Measurements from ENCODE around the gene FEV. TPM values are rescaled to one million over a fixed set of nuclear protein-coding genes. Genes with fewer than 3 reads are reported as not detected.
A peak's percentile ranks its signal among the peaks of the same experiment; 100 is the strongest.

Gene FEV
- total RNA-seq, 3 donors from 2014 or later (not counting 1 experiment from before 2014, with no cell fraction given) = not detected

DNA sequence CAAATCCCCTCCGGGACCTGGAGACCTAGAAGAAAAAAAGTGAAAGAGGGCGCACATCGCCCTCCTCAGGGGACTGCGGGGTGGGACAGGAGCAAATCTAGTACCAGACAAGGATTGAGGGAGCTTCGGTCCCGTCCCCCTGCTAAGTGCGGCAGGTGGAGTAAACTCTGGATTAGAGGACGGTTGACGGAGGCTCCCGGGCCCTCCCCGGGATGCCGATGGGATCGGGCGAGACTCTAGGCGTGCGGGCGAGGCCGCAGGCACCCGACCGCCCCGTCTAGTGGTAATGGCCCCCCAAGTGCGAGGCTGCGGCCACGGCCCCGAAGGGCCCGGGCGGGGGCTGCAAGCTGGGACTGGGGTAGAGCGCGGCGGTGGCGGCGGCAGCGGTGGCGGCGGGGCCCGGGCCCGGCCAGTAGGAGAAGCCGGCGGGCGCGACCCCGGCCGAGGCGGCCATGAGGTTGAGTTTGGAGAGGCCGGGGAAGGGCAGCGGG is 3.5 kb downstream of the FEV start:
- peaks cover 7 to 24% of the 10 kb centered on the region in 2 donors for H3K4me1 Mint-ChIP-seq
- H3K27me3 ChIP-seq (ENCODE audit: control insufficient read depth, insufficient read depth, low read length) = peaks cover 47% of the 10 kb centered on the region
- H3K4me3 ChIP-seq (ENCODE audit: low read length) = no peak overlapping the region
- H3K9me3 Mint-ChIP-seq = no peaks in the 10 kb centered on the region
- H3K36me3 ChIP-seq (ENCODE audit: control insufficient read depth, insufficient read depth, low read length) = no peaks in the 10 kb centered on the region
- no peaks in the 10 kb centered on the region for H3K36me3 Mint-ChIP-seq
- intact Hi-C loops (cut with micrococcal nuclease) = no loop called here
- H3K27ac ChIP-seq (ENCODE audit: low read length) = no peak overlapping the region
- ATAC-seq (peak in 1 of 3 donors; percentile 3), DNase-seq (no peak)
- peak overlapping the region; percentile 76 for H3K4me3 Mint-ChIP-seq
- WGBS (ENCODE audit: insufficient coverage) = 3% methylated on average over 46 of the region's 46 CpGs
- no peak overlapping the region for H3K27ac Mint-ChIP-seq
- H3K4me1 ChIP-seq (ENCODE audit: control insufficient read depth, insufficient read depth, low read length) = peaks cover 26% of the 10 kb centered on the region
- TF ChIP-seq, protein P1, sequence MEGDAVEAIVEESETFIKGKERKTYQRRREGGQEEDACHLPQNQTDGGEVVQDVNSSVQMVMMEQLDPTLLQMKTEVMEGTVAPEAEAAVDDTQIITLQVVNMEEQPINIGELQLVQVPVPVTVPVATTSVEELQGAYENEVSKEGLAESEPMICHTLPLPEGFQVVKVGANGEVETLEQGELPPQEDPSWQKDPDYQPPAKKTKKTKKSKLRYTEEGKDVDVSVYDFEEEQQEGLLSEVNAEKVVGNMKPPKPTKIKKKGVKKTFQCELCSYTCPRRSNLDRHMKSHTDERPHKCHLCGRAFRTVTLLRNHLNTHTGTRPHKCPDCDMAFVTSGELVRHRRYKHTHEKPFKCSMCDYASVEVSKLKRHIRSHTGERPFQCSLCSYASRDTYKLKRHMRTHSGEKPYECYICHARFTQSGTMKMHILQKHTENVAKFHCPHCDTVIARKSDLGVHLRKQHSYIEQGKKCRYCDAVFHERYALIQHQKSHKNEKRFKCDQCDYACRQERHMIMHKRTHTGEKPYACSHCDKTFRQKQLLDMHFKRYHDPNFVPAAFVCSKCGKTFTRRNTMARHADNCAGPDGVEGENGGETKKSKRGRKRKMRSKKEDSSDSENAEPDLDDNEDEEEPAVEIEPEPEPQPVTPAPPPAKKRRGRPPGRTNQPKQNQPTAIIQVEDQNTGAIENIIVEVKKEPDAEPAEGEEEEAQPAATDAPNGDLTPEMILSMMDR (IDR thresholded peaks at IDR 0.05) = no peak
- no peaks in the 10 kb centered on the region for H3K9me3 ChIP-seq (ENCODE audit: control insufficient read depth, insufficient read depth, low read length)
- H3K27me3 Mint-ChIP-seq (ENCODE audit: low read depth in 2 of 2) = peaks cover 57 to 60% of the 10 kb centered on the region in 2 donors

DNA sequence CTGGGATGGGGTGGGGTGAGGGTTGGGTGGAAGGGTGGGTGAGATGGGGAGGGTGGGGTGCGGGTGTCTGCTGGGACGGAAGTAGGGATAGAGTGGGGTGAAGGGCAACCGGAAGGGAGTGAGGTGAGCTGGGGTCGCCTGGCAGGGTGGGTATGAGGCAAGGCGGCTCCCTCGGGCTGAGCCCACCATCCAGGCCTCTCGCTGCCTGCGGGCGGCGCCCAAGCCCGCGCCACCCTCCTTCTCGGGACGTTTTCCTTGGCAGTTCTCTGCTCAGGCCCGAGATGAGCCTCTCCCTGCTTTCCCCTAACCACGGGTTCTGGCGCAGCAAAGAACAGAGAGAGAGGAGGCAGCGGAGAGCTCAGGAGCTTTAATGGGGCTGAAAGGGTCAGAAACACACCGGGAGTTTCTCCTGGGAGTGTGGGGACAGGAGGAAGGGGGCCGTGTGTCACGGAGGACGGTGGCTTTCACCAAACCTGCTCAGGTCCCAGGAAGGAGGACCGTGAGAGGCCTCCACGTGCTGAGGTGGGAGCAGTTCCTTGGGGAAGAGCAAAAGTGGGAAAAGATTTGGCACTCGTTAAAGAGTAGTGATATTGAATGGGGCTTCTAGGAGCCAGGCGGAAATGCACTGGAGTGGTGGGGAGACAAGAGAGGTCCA is 4.1 kb downstream of the FEV start:
- TF ChIP-seq, protein P1 (IDR thresholded peaks at IDR 0.05) = no peak
- Histone ChIP-seq H3K27ac (ENCODE audit: low read length) (no peak overlapping the region), H3K27me3 (ENCODE audit: control insufficient read depth, insufficient read depth, low read length) (peaks cover 46% of the 10 kb centered on the region), H3K4me1 (ENCODE audit: control insufficient read depth, insufficient read depth, low read length) (peaks cover 26% of the 10 kb centered on the region), H3K4me3 (ENCODE audit: low read length) (no peak overlapping the region), H3K36me3 (ENCODE audit: control insufficient read depth, insufficient read depth, low read length) (no peaks in the 10 kb centered on the region), H3K9me3 (ENCODE audit: control insufficient read depth, insufficient read depth, low read length) (no peaks in the 10 kb centered on the region)
- Mint-ChIP-seq H3K36me3 (no peaks in the 10 kb centered on the region), H3K4me3 (peak overlapping the region; percentile 76), H3K27me3 (ENCODE audit: low read depth in 2 of 2) (peaks cover 54 to 59% of the 10 kb centered on the region in 2 donors), H3K27ac (no peak overlapping the region), H3K4me1 (peaks cover 7 to 24% of the 10 kb centered on the region in 2 donors), H3K9me3 (no peaks in the 10 kb centered on the region)
- DNase-seq (no peak), ATAC-seq (no peak)
- 6% methylated on average over 26 of the region's 26 CpGs for WGBS (ENCODE audit: insufficient coverage)
- intact Hi-C loops (cut with micrococcal nuclease) = no loop called here

DNA sequence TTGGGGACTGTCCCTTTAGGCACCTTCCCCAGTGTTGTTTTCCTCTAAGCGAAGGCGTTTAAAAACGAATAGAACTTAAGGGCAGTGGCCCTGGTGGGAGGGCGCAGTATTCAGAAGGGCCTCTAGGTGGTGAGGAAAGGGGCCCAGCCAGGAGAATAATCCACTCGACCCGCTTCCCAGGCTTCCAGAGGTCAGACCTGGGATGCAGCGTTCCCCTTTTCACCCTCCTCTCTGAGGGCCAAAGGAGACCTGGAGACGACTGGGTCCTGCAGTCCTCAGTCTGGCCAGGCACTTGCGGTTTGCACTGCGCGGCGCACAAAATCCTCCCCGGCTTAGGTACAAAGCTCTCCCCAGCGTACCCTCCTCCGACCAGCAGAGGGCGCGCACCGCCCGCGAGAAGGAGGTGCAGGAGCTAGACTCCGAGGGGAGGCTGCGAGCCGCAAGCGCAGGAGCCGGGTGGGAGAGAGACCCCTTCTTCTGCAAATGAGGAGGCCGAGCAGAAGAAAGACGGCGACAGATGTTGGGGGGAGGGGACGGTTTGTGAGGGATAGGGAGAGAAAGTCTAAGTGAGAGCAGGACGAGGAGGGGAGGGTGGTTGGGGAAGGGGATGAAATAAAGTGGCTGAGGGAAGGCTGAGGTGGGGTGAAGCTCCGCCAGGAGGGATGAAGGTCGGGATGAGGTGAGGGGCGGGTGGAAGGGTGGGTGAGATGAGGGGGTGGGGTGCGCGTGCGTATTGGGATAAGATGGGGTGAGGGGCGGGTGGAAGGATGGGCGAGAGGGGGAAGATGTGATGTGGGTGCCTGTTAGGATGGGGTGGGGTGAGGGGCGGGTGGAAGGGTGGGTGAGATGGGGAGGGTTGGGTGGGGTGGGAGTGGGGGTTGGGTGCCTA is 4.9 kb downstream of the FEV start:
- DNase-seq = peak; percentile 70 to 91
- intact Hi-C loops (cut with micrococcal nuclease) = no loop called here
- Mint-ChIP-seq H3K27me3 (ENCODE audit: low read depth in 2 of 2) (peaks cover 56 to 64% of the 10 kb centered on the region in 2 donors), H3K36me3 (no peaks in the 10 kb centered on the region), H3K27ac (no peak overlapping the region), H3K4me1 (peaks cover 7 to 24% of the 10 kb centered on the region in 2 donors), H3K9me3 (no peaks in the 10 kb centered on the region), H3K4me3 (peak overlapping the region; percentile 70)
- TF ChIP-seq, protein P1 (IDR thresholded peaks at IDR 0.05) = peak; percentile 86
- peak; percentile 85 to 95 (median 92) for ATAC-seq
- H3K27me3 ChIP-seq (ENCODE audit: control insufficient read depth, insufficient read depth, low read length) = peaks cover 44% of the 10 kb centered on the region
- H3K4me3 ChIP-seq (ENCODE audit: low read length) = no peak overlapping the region
- H3K9me3 ChIP-seq (ENCODE audit: control insufficient read depth, insufficient read depth, low read length) = no peaks in the 10 kb centered on the region
- peaks cover 26% of the 10 kb centered on the region for H3K4me1 ChIP-seq (ENCODE audit: control insufficient read depth, insufficient read depth, low read length)
- 3% methylated on average over 38 of the region's 39 CpGs for WGBS (ENCODE audit: insufficient coverage)
- H3K36me3 ChIP-seq (ENCODE audit: control insufficient read depth, insufficient read depth, low read length) = no peaks in the 10 kb centered on the region
- H3K27ac ChIP-seq (ENCODE audit: low read length) = no peak overlapping the region

Data from natural killer cell (primary cell).